NCI-H1694 treated with DMSO at 0.1 percent for 48 hours (cell line): Measurements from ENCODE around the gene PAPOLG.
"Not testable (repeated sequence)": the region's sequence is repeated elsewhere in the genome, so short reads cannot be mapped to it uniquely, and the experiment has no call there.

Source experiments
- DNase-seq: peaks from one replicate; lab custom pipeline; 2025; lab: John Stamatoyannopoulos, UW

PAPOLG gene

GRCh38 chr2:60775048-60775639 lies 19.1 kb downstream of the PAPOLG start:
- DNase-seq, result no peak

GRCh38 chr2:60778352-60778751 lies 22.3 kb downstream of the PAPOLG start:
- DNase-seq, result no peak

- DNase-seq, result no peak
Observed at GRCh38 chr2:60779426-60779825, 23.4 kb downstream of the PAPOLG start.

- no peak for DNase-seq
Observed at GRCh38 chr2:60780721-60781120, 24.7 kb downstream of the PAPOLG start.

- no peak for DNase-seq
Observed at GRCh38 chr2:60793169-60793568, 37.1 kb downstream of the PAPOLG start.

GRCh38 chr2:60794271-60794863 lies 38.3 kb downstream of the PAPOLG start:
- DNase-seq, result peak; percentile 46

GRCh38 chr2:60796573-60797509 lies 40.8 kb downstream of the PAPOLG start:
- DNase-seq, result no peak

GRCh38 chr2:60804473-60804872 lies 48.4 kb downstream of the PAPOLG start:
- DNase-seq, result no peak

GRCh38 chr2:60806595-60806987 lies 50.5 kb downstream of the PAPOLG start:
- DNase-seq, result no peak

GRCh38 chr2:60806988-60807681 lies 51.1 kb downstream of the PAPOLG start:
- no peak for DNase-seq

- DNase-seq, result no peak
Observed at GRCh38 chr2:60808330-60808801, 52.3 kb downstream of the PAPOLG start.

GRCh38 chr2:60811491-60812375 lies 55.7 kb downstream of the PAPOLG start:
- no peak for DNase-seq

GRCh38 chr2:60817191-60817590 lies 61.1 kb downstream of the PAPOLG start:
- not testable (repeated sequence) for DNase-seq

- no peak for DNase-seq
Observed at GRCh38 chr2:60818272-60818671, 62.2 kb downstream of the PAPOLG start.

- DNase-seq, result no peak
Observed at GRCh38 chr2:60819155-60819862, 63.2 kb downstream of the PAPOLG start.

- DNase-seq, result no peak
Observed at GRCh38 chr2:60819936-60820335, 63.9 kb downstream of the PAPOLG start.

GRCh38 chr2:60820416-60821132 lies 64.5 kb downstream of the PAPOLG start:
- DNase-seq, result no peak

GRCh38 chr2:60821133-60821469 lies 65.0 kb downstream of the PAPOLG start:
- DNase-seq, result no peak

GRCh38 chr2:60821587-60822302 lies 65.7 kb downstream of the PAPOLG start:
- DNase-seq, result no peak
